NCI-H2196 (cell line): ENCODE measurements around the gene SPTY2D1.
"Not testable (repeated sequence)": the region's sequence is repeated elsewhere in the genome, so short reads cannot be mapped to it uniquely, and the experiment has no call there.

Source experiments
- DNase-seq: peaks from one replicate; lab custom pipeline; 2025; ENCODE audit not compliant: unreplicated experiment; lab: John Stamatoyannopoulos, UW

The SPTY2D1 gene

GRCh38 chr11:18618342-18619025, 15.7 kb downstream of the SPTY2D1 start:
- DNase-seq, result no peak

- no peak for DNase-seq
Measured at GRCh38 chr11:18617688-18618341, 16.3 kb downstream of the SPTY2D1 start.

- no peak for DNase-seq
Measured at GRCh38 chr11:18615628-18616392, 18.3 kb downstream of the SPTY2D1 start.

- no peak for DNase-seq
Measured at GRCh38 chr11:18614667-18615066, 19.5 kb downstream of the SPTY2D1 start.

- no peak for DNase-seq
Measured at GRCh38 chr11:18612394-18612793, 21.7 kb downstream of the SPTY2D1 start.

GRCh38 chr11:18611196-18611595, 22.9 kb downstream of the SPTY2D1 start:
- no peak for DNase-seq

- peak; percentile 15 for DNase-seq
Measured at GRCh38 chr11:18608376-18608775, 25.8 kb downstream of the SPTY2D1 start.

- no peak for DNase-seq
Measured at GRCh38 chr11:18600915-18601569, 33.1 kb downstream of the SPTY2D1 start.

- no peak for DNase-seq
Measured at GRCh38 chr11:18599739-18600230, 34.4 kb downstream of the SPTY2D1 start, which contains the start of gene MISFA. Gene MISFA, plus strand, starts transcription at chr11:18599789. Its CDS starts 140 bp downstream, at chr11:18599929.

GRCh38 chr11:18594999-18595749, 39.0 kb downstream of the SPTY2D1 start:
- DNase-seq, result no peak

- DNase-seq, result not testable (repeated sequence)
Measured at GRCh38 chr11:18594088-18594487, 40.1 kb downstream of the SPTY2D1 start.

- DNase-seq, result no peak
Measured at GRCh38 chr11:18590571-18590970, 43.6 kb downstream of the SPTY2D1 start.

- DNase-seq, result peak; percentile 68
Measured at GRCh38 chr11:18588297-18589252, 45.6 kb downstream of the SPTY2D1 start, which contains the start of gene UEVLD. Gene UEVLD, minus strand, starts transcription at chr11:18588734. Its CDS starts 80 bp downstream, at chr11:18588654.

- DNase-seq, result no peak
Measured at GRCh38 chr11:18581825-18582224, 52.3 kb downstream of the SPTY2D1 start.

GRCh38 chr11:18580113-18580766, 53.9 kb downstream of the SPTY2D1 start:
- no peak for DNase-seq

GRCh38 chr11:18578975-18579598, 55.1 kb downstream of the SPTY2D1 start:
- DNase-seq, result no peak

- no peak for DNase-seq
Measured at GRCh38 chr11:18575361-18575760, 58.8 kb downstream of the SPTY2D1 start.

GRCh38 chr11:18567081-18567480, 67.1 kb downstream of the SPTY2D1 start:
- no peak for DNase-seq
